HepG2 (cell line): ENCODE results near the gene HEBP1. TPM values are rescaled to one million over a fixed set of nuclear protein-coding genes. Genes with fewer than 3 reads are reported as not detected.

Source experiments
- CBX5 ChIP-seq: sonication (generic); formaldehyde crosslinking; IDR thresholded peaks from 2 replicates; pipeline ENCODE4 v1.4.0; 2020; ENCODE audit warnings: missing genetic modification reagents, borderline replicate concordance
- ELF3 ChIP-seq: IDR thresholded peaks from 2 replicates; pipeline ENCODE4 v1.6.1; 2016; ENCODE audit warnings: missing genetic modification reagents, missing compliant biosample characterization
- ISL2 ChIP-seq: sonication (generic); formaldehyde crosslinking; IDR thresholded peaks from 2 replicates; pipeline ENCODE4 v1.5.0; 2020; ENCODE audit warnings: missing genetic modification reagents
- SAP130 ChIP-seq: IDR thresholded peaks from 2 replicates; pipeline ENCODE4 v1.6.1; 2016; ENCODE audit warnings: low read depth
- SMYD3 ChIP-seq: sonication (generic); formaldehyde crosslinking; IDR thresholded peaks from 2 replicates; pipeline ENCODE4 v1.8.1; 2023; ENCODE audit warnings: mild to moderate bottlenecking, missing genetic modification reagents
- SRSF1 ChIP-seq: fragments of 200-400 bp; formaldehyde crosslinking; optimal IDR thresholded peaks from 2 replicates; pipeline ENCODE3; 2017; ENCODE audit warnings: mild to moderate bottlenecking, low read depth, low read length, moderate library complexity
- XRCC5 ChIP-seq: fragments of 200-400 bp; formaldehyde crosslinking; optimal IDR thresholded peaks from 2 replicates; pipeline ENCODE3; 2017; ENCODE audit warnings: mild to moderate bottlenecking, low read length
- ZNF205 ChIP-seq: IDR thresholded peaks from 2 replicates; pipeline ENCODE4 v1.6.1; 2018; ENCODE audit warnings: missing biosample characterization, missing genetic modification reagents
- ZNF446 ChIP-seq: sonication (generic); formaldehyde crosslinking; IDR thresholded peaks from 2 replicates; pipeline ENCODE4 v1.5.0; 2020; ENCODE audit warnings: mild to moderate bottlenecking, missing genetic modification reagents
- ZNF451 ChIP-seq: sonication (generic); formaldehyde crosslinking; IDR thresholded peaks from 2 replicates; pipeline ENCODE4 v1.5.0; 2020; ENCODE audit warnings: mild to moderate bottlenecking, missing genetic modification reagents
- ZNF672 ChIP-seq: sonication (generic); formaldehyde crosslinking; IDR thresholded peaks from 2 replicates; pipeline ENCODE4 v1.8.1; 2022; ENCODE audit warnings: missing genetic modification reagents
- ZNF850 ChIP-seq: sonication (generic); formaldehyde crosslinking; conservative IDR thresholded peaks from 2 replicates; pipeline ENCODE4 v1.9.0; 2021; ENCODE audit warnings: mild to moderate bottlenecking, missing genetic modification reagents
- ZNF878 ChIP-seq: sonication (generic); formaldehyde crosslinking; IDR thresholded peaks from 2 replicates; pipeline ENCODE4 v1.8.1; 2023; ENCODE audit warnings: mild to moderate bottlenecking, missing genetic modification reagents, moderate library complexity
- polyA plus RNA-seq, 8 experiments: library from polyadenylated mRNA; depleted of rRNA in 3 of 8; stranded (reverse) in 7 of 8; unstranded in 1 of 8; fragments of >200 nt; fragmentation: Illumina TruSeq in 4 of 8; extraction: Trizol in 4 of 8; gene quantifications; 2 replicates each; pipeline versions ENCODE4 v1.2.1 to v1.2.3, GENCODE V29; 2011 to 2016; ENCODE audit warnings: low read depth in 4 of 8, missing spikeins in 1 of 8, mixed read lengths in 1 of 8; ENCODE audit not compliant: insufficient read depth in 1 of 8
- total RNA-seq, 5 experiments: library from RNA; depleted of rRNA; stranded (reverse); fragments of >200 nt; fragmentation: Illumina TruSeq; extraction: Trizol; gene quantifications; 2 replicates each; pipeline ENCODE4 v1.2.3, GENCODE V29; 2016; ENCODE audit warnings: low read depth in 1 of 5
- TF ChIP-seq, protein P1 (sequence below): sonication (generic); formaldehyde crosslinking; IDR thresholded peaks from 2 replicates; pipeline ENCODE4 v1.4.0; 2020; ENCODE audit warnings: mild to moderate bottlenecking, missing genetic modification reagents
- TF ChIP-seq, protein P2 (sequence below): sonication (generic); formaldehyde crosslinking; IDR thresholded peaks from 2 replicates; pipeline ENCODE4 v1.8.0; 2022; ENCODE audit warnings: missing genetic modification reagents, mild to moderate bottlenecking, inconsistent platforms, borderline replicate concordance
- TF ChIP-seq, protein P3 (sequence below): sonication (generic); formaldehyde crosslinking; IDR thresholded peaks from 2 replicates; pipeline ENCODE4 v1.4.0; 2020; ENCODE audit warnings: missing genetic modification reagents, borderline replicate concordance
- TF ChIP-seq, protein P4 (sequence below): sonication (generic); formaldehyde crosslinking; IDR thresholded peaks from 2 replicates; pipeline ENCODE4 v1.8.1; 2022; ENCODE audit warnings: mild to moderate bottlenecking, missing genetic modification reagents

Gene HEBP1
- total and polyA plus RNA-seq, 2 of the 13 experiments (the other 11 are each of a cell fraction or from before 2014, with no cell fraction given) = 7.8 to 9.4 TPM

DNA sequence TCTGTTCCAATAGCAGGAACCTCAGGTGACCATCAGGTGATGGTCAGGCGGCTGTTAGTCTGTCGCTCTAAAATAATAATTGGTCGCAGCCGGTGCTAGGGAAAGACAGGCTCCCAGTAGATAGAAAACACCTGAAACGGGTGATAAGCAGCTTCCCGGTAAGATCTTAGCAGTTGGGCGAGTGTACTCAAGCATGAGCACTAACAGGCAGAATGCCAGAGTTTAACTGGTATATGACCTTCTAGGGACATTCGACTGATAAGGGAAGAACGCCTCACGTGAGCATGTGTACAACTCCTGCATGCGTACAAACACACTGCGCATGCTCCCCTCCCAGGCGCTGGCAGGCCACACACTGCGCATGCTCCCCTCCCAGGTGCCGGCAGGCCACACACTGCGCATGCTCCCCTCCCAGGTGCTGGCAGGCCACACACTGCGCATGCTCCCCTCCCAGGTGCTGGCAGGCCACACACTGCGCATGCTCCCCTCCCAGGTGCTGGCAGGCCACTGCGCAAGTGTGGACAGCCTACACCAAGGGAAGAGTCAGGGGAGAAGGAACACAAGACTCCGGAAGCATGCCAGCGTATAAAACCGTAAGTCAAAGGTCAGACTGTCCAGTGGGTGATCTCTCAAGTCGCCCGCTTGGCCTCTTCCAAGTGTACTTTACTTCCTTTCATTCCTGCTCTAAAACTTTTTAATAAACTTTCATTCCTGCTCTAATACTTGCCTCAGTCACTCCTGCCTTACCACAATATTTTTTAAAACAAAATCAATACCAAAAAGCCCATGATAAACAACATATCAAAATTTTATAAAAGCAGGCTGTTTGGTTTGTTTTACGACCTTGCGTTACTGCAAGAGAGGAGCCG, 72.6 kb downstream of the HEBP1 start (continued):
- TF ChIP-seq, protein P1, sequence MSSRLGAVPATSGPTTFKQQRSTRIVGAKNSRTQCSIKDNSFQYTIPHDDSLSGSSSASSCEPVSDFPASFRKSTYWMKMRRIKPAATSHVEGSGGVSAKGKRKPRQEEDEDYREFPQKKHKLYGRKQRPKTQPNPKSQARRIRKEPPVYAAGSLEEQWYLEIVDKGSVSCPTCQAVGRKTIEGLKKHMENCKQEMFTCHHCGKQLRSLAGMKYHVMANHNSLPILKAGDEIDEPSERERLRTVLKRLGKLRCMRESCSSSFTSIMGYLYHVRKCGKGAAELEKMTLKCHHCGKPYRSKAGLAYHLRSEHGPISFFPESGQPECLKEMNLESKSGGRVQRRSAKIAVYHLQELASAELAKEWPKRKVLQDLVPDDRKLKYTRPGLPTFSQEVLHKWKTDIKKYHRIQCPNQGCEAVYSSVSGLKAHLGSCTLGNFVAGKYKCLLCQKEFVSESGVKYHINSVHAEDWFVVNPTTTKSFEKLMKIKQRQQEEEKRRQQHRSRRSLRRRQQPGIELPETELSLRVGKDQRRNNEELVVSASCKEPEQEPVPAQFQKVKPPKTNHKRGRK (CRISPR knock-in tag) = no peak
- TF ChIP-seq, protein P2, sequence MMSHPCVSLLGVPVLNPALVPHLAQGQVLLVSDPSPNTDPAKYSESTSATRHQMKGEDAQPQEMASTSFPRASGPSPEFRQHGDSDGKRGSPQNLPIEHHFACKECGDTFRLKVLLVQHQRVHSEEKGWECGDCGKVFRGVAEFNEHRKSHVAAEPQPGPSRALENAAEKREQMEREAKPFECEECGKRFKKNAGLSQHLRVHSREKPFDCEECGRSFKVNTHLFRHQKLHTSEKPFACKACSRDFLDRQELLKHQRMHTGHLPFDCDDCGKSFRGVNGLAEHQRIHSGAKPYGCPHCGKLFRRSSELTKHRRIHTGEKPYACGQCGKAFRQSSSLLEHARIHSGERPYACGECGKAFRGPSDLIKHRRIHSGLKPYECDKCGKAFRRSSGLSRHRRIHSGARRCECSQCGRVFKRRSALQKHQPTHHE (CRISPR knock-in tag) = peak; percentile 73; the same call in 1 of the 2 replicates
- TF ChIP-seq ZNF446 (no peak), ELF3 (CRISPR knock-in tag) (peak; percentile 52), ZNF878 (CRISPR knock-in tag) (no peak), ZNF451 (CRISPR knock-in tag) (peak; percentile 85), ISL2 (peak; percentile 50), SRSF1 (no peak), ZNF205 (CRISPR knock-in tag) (no peak), CBX5 (CRISPR knock-in tag) (no peak), ZNF850 (CRISPR knock-in tag) (no peak), SAP130 (CRISPR knock-in tag) (peak; percentile 86), XRCC5 (peak; percentile 18), SMYD3 (CRISPR knock-in tag) (no peak), ZNF672 (CRISPR knock-in tag) (no peak)
- TF ChIP-seq, protein P3, sequence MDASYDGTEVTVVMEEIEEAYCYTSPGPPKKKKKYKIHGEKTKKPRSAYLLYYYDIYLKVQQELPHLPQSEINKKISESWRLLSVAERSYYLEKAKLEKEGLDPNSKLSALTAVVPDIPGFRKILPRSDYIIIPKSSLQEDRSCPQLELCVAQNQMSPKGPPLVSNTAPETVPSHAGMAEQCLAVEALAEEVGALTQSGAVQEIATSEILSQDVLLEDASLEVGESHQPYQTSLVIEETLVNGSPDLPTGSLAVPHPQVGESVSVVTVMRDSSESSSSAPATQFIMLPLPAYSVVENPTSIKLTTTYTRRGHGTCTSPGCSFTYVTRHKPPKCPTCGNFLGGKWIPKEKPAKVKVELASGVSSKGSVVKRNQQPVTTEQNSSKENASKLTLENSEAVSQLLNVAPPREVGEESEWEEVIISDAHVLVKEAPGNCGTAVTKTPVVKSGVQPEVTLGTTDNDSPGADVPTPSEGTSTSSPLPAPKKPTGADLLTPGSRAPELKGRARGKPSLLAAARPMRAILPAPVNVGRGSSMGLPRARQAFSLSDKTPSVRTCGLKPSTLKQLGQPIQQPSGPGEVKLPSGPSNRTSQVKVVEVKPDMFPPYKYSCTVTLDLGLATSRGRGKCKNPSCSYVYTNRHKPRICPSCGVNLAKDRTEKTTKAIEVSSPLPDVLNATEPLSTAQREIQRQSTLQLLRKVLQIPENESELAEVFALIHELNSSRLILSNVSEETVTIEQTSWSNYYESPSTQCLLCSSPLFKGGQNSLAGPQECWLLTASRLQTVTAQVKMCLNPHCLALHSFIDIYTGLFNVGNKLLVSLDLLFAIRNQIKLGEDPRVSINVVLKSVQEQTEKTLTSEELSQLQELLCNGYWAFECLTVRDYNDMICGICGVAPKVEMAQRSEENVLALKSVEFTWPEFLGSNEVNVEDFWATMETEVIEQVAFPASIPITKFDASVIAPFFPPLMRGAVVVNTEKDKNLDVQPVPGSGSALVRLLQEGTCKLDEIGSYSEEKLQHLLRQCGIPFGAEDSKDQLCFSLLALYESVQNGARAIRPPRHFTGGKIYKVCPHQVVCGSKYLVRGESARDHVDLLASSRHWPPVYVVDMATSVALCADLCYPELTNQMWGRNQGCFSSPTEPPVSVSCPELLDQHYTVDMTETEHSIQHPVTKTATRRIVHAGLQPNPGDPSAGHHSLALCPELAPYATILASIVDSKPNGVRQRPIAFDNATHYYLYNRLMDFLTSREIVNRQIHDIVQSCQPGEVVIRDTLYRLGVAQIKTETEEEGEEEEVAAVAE (CRISPR knock-in tag) = peak; percentile 83
- TF ChIP-seq, protein P4, sequence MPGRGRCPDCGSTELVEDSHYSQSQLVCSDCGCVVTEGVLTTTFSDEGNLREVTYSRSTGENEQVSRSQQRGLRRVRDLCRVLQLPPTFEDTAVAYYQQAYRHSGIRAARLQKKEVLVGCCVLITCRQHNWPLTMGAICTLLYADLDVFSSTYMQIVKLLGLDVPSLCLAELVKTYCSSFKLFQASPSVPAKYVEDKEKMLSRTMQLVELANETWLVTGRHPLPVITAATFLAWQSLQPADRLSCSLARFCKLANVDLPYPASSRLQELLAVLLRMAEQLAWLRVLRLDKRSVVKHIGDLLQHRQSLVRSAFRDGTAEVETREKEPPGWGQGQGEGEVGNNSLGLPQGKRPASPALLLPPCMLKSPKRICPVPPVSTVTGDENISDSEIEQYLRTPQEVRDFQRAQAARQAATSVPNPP (CRISPR knock-in tag) = no peak
